GM21381 (cell line): Measurements from ENCODE around the gene DLGAP1.
"Not testable (repeated sequence)": the region's sequence is repeated elsewhere in the genome, so short reads cannot be mapped to it uniquely, and the experiment has no call there.

Source experiments
- ATAC-seq: cut with Tn5 transposase; IDR thresholded peaks from one replicate; pipeline ENCODE4 v1.9.1; 2021; ENCODE audit warnings: mild to moderate bottlenecking, moderate library complexity; ENCODE audit not compliant: unreplicated experiment

Gene DLGAP1

DNA sequence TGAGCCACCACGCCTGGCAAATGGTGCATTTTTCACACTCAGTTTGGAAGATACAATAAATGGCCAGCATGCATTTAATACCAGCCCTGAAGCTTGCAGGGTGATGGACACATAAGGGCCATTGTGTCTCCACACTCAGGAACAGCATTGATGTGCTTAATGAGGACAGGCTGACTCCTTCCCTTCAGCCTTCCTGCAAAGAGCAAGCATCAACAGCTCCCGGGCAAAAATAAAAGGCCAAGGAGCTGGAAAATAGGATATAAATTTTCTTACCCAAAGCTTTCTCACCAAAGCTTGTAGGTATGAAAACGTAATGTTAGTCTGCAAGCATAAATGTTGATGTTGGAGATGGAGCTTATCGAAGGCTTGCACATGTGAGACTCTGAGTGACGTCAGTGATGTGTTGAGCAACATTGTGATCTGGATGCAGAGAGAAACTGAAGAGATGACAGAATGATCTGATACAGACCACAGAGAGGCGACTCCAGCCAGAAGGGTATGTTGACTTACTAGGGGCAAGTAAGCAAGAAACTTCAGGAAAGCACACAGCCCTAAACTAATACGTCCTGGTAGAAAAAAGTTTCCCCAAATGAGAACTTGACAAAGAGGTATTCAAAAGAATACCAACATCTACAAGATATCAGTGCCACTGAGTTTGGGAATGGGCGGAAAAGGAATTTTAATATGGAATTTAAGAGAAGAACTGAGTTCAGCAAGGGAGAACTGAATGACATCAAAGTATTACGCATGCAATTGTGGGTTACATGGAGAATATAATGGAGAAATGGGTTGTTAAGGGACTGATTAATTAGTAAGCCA, 748.6 kb downstream of the DLGAP1 start:
- no peak for ATAC-seq

DNA sequence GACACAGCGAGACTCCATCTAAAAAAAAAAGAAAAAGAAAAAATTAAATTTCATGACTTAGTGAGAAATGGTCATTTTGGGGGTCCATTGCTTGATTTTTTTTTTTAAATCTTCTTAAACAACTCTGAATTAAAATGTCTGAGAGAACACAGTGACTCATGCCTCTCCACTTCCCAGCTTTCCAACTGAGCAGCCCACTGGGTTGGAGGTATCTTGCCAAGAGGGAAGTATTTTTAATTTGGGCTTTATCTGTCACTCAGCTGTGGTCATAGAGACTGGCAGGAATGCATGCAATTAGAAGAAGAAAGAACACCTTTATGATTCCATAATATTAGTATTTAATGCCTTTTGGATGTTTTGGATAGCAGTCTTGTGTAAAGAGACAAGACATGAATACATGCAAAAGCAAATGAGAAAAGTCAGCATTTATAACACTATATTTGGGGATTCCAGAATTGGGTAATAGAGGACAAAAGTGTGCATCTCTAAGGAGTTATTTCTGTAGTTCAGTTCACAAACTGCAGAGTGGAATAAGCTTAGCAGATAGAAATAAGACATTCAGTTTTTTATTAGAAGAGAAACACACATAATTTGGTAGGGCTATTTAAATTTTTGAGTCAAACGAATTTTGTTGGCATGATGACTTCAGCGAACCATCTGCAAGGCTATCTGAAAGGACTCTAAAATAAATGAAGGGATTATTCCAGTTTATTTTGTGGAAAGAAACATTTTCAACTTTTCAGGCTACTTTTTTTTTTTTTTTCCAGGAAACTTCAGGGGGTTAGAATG, 750.4 kb downstream of the DLGAP1 start:
- ATAC-seq = no peak

- ATAC-seq = no peak
Observed at GRCh38 chr18:3703732-3704176, 751.4 kb downstream of the DLGAP1 start.

DNA sequence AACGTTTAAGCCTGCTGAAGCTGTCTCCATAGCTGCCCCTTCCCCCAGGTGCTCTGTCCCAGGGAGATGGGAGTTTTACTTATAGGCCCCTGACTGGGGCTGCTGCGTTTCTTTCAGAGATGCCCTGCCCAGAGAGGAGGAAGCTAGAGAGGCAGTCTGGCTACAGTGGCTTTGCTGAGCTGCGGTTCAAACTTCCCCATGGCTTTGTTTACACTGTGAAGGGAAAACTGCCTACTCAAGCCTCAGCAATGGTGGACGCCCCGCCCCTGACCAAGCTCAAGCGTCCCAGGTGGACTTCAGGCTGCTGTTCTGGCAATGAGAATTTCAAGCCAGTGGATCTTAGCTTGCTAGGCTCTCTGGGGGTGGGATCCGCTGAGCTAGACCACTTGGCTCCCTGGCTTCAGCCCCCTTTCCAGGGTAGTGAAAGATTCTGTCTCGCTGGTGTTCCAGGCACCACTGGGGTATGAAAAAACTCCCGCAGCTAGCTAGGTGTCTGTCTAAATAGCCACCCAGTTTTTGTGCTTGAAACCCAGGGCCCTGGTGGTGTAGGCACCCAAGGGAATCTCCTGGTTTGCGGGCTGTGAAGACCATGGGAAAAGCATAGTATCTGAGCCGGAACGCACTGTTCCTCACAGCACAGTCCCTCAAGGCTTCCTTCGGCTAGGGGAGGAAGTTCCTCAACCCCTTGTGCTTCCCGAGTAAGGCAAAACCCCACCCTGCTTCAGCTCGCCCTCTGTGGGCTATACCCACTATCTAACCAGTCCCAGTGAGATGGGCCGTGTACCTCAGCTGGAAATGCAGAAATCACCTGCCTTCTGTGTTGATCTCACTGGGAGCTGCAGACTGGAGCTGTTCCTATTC, 755.2 kb downstream of the DLGAP1 start:
- not testable (repeated sequence) for ATAC-seq

DNA sequence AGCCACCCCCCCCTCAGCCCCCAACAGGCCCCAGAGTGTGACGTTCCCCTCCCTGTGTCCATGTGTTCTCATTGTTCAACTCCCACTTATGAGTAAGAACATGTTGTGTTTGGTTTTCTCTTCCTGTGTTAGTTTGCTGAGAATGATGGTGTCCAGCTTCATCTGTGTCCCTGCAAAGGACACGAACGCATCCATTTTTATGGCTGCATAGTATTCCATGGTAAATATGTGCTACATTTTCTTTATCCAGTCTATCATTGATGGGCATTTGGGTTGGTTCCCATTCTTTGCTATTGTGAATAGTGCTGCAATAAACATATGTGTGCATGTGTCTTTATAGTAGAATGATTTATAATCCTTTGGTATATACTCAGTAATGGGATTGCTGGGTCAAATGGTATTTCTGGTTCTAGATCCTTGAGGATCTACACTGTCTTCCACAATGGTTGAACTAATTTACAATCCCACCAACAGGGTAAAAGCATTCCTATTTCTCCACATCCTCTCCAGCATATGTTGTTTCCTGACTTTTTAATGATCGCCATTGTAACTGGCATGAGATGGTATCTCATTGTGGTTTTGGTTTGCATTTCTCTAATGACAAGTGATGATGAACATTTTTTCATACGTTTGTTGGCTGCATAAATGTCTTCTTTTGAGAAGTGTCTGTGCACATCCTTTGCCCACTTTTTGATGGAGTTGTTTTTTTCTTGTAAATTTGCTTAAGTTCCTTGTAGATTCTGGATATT, 760.9 kb downstream of the DLGAP1 start:
- ATAC-seq = not testable (repeated sequence)

DNA sequence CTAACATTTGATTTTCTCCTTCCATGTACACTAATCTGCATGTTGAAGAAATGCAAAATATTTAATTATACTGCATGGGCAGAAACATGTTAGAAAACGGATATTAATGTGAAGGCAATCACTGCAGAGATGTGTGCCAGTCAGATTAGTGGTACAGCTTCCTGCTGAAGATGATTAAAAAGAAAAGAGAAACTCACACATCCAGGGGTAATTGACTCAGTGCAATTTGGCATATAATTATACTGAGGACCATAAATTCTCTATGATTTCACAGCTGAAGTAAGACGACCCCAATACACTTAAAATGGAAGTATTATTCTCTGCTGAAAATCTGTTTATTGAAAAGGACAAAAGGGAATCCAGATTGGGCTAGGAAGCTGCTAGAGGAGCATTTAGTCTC, 761.7 kb downstream of the DLGAP1 start:
- ATAC-seq = no peak

GRCh38 chr18:3692691-3693090, 762.4 kb downstream of the DLGAP1 start:
- ATAC-seq = no peak

DNA sequence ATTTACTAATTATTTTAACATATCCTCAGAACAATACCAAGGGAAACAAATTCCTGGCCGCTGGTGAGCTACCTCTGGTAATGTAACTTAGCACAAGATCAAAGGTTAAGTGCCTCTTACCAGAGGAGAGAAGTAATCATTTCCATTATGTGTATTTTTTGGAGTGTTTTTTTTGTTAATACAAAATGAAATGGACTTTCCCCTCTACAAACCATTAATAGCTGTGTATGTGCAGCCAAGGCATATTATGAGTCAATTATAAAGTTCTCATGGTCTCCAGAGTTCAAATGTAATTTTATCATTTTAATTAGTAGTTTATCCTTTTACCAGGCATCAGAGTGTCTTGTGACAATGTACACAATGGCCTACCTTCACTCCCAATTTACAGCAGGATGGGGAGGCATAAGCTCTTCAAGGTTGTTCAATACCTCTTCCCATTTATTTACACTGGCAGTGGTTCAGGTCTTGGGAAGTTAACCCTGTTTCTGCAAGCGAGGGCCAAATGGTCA, 762.9 kb downstream of the DLGAP1 start:
- ATAC-seq = no peak

- no peak for ATAC-seq
Observed at GRCh38 chr18:3691705-3692104, 763.4 kb downstream of the DLGAP1 start.

- no peak for ATAC-seq
Observed at GRCh38 chr18:3690764-3691066, 764.4 kb downstream of the DLGAP1 start.

GRCh38 chr18:3689986-3690763, 764.9 kb downstream of the DLGAP1 start:
- no peak for ATAC-seq

DNA sequence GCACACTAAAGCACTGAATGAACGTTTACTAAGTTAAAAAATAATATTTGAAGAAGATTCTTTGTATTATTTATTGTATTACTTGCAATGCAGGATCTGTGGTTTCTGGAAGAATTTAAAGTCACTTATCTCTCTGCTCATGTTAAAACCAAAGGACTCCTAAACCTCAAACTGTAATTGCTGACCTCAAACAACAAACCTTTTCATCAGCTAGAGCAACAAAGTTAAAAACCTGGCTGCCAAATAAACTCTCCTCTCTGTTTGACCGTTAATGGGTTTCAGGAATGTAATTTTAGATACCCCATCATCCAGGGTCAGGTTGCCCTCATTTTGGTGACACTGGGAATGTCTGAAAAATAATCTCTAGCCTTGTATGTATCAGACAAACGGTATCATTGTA, 766.0 kb downstream of the DLGAP1 start:
- no peak for ATAC-seq

DNA sequence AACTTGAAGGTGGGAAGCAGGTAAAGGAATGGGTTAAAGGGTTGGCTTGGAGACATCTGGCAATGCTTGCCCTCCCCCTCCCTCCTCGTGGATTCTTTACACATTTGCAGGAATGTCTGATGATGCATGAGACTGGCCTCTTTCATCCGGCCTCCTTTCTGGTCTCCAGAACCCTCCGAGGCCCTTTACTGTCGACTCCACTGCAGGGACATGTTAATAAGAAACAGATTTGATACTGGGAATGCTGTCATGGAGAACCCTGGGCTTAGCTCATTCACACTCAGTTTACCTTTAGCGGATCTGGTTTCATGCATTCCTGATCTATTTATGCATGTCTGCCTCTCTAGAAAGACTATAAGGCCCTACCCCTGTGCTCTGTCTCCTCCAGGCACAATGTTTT, 766.4 kb downstream of the DLGAP1 start:
- ATAC-seq = no peak

- no peak for ATAC-seq
Observed at GRCh38 chr18:3683483-3683882, 771.6 kb downstream of the DLGAP1 start.

DNA sequence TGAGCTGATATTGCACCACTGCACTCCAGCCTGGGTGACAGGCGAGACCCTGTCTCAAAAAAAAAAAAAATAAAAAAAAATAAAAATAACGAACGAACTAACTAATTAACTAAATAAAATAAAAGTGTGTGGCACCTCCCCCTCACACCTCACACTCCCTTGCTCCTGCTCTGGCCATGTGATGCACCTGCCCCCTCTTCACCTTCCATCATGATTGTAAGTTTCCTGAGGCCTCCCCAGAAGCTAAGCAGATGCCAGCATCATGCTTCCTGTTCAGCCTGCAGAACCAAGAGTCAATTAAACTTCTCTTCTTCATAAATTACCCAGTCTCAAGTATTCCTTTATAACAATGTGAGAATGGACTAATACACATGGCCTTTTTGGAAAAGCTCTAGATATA, 773.0 kb downstream of the DLGAP1 start:
- ATAC-seq = no peak

DNA sequence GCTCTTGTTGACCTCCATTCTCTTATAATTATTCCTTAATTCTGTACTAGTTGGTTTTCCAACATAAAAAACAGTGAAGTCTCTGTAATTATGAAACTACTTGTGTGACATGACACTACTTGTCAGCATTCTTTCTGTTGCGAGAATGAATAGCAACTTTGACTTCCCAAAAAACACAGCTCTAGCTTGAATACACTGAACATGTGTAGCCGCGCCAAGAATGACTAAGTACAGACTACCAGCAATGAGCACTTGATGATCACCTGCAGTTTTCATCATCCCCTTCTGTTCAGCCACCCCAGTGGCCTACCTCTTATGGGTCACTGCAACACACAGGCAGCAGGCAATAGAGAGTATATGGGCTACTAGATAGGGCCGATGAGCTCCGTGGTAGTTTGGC, 775.9 kb downstream of the DLGAP1 start:
- ATAC-seq = no peak

GRCh38 chr18:3675994-3676393, 779.1 kb downstream of the DLGAP1 start:
- ATAC-seq = no peak

GRCh38 chr18:3675446-3675845, 779.7 kb downstream of the DLGAP1 start:
- no peak for ATAC-seq

DNA sequence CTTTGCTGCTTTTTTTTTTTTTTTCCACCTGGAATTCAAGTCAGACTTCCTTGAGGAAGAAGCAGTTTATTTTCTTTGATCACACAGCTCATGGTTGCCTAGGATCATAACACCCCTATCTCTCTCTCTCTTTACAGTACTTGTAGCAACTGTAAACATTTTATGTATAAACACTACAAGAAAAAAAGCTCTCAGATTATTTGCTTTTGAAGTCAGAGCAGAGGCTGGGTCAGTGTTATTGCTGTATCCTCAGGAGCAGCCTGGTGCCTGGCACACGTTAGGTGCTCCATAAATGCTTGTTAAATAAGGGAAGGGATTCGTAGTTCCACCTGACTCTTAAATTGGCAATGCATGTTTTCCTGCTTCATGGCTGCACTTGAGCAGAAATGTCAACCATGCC, 783.9 kb downstream of the DLGAP1 start:
- ATAC-seq = no peak

DNA sequence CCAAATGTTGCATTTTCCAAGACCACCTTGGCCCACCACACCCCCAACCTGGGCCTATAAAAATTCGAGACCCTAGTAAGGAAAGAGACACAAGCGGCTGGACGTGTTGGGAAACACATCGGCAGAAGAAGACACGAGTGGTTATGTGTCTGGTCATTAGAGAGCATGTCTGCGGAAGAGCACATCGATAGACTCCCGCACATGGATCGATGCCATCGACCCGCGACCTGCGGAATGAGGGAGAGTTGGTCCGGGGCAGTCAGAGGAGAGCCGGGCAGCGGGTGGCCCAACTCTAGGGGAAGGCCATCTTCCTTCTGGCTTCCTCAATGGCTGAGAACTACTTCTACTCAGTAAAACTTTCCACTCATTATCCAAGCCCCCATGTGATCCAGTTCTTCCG, 785.7 kb downstream of the DLGAP1 start:
- ATAC-seq = no peak
